Measurements from ENCODE around the gene GCM1.

Gene GCM1

GRCh38 chr6:53154071-53154470 lies 5.4 kb upstream of the GCM1 start:
- H3K4me3 ChIP-seq (ENCODE audit: control insufficient read depth in 1 of 7, extremely low read depth in 1 of 7, insufficient read depth in 4 of 7, low read depth in 2 of 7, low read length in 6 of 7), result no peak overlapping the region
- no peaks in the 10 kb centered on the region for H3K4me1 ChIP-seq (ENCODE audit: control extremely low read depth in 1 of 4, control insufficient read depth in 4 of 4, insufficient read depth in 4 of 4, low read length in 3 of 4)
- DNase-seq, result no peak
- CTCF ChIA-PET, result interaction anchor here (0.6 kb wide), 1 partner anchor 77 kb away, joined by 3 read pairs; no protein-coding TSS in a partner anchor
- H3K9me3 ChIP-seq (ENCODE audit: control extremely low read depth in 1 of 5, control insufficient read depth in 4 of 5, insufficient read depth in 2 of 5, low read depth in 1 of 5, low read length in 4 of 5), result no peaks in the 10 kb centered on the region
- 96% methylated on average over 3 of the region's 4 CpGs for WGBS (ENCODE audit: insufficient coverage)
- POLR2A ChIA-PET, result no interaction called here
- H3K27ac ChIP-seq (ENCODE audit: insufficient read depth in 1 of 2, low read depth in 1 of 2, low read length in 2 of 2, poor library complexity in 1 of 2, severe bottlenecking in 2 of 2), result no peak overlapping the region
- no peaks in the 10 kb centered on the region for H3K36me3 ChIP-seq (ENCODE audit: control insufficient read depth in 4 of 4, insufficient read depth in 4 of 4, low read length in 3 of 4)
- no peaks in the 10 kb centered on the region for H3K27me3 ChIP-seq (replicated peaks in 2 of 5; ENCODE audit: control insufficient read depth in 4 of 5, insufficient read depth in 5 of 5, low read length in 4 of 5)

- Histone ChIP-seq H3K27me3 (replicated peaks in 2 of 5; ENCODE audit: control insufficient read depth in 4 of 5, insufficient read depth in 5 of 5, low read length in 4 of 5) (peaks cover 0 to 2% (median 0%) of the 10 kb centered on the region in 5 experiments), H3K27ac (ENCODE audit: insufficient read depth in 1 of 2, low read depth in 1 of 2, low read length in 2 of 2, poor library complexity in 1 of 2, severe bottlenecking in 2 of 2) (no peak overlapping the region), H3K9me3 (ENCODE audit: control extremely low read depth in 1 of 5, control insufficient read depth in 4 of 5, insufficient read depth in 2 of 5, low read depth in 1 of 5, low read length in 4 of 5) (no peaks in the 10 kb centered on the region), H3K4me3 (ENCODE audit: control insufficient read depth in 1 of 7, extremely low read depth in 1 of 7, insufficient read depth in 4 of 7, low read depth in 2 of 7, low read length in 6 of 7) (no peak overlapping the region), H3K4me1 (ENCODE audit: control extremely low read depth in 1 of 4, control insufficient read depth in 4 of 4, insufficient read depth in 4 of 4, low read length in 3 of 4) (no peaks in the 10 kb centered on the region), H3K36me3 (ENCODE audit: control insufficient read depth in 4 of 4, insufficient read depth in 4 of 4, low read length in 3 of 4) (no peaks in the 10 kb centered on the region)
- CTCF ChIA-PET, result interaction anchor here (1.0 to 1.3 kb wide), 2 partner anchors 19 to 28 kb away, joined by 3 to 4 read pairs; no protein-coding TSS in a partner anchor
- 100% methylated on average over 1 of the region's 2 CpGs for WGBS (ENCODE audit: insufficient coverage)
- DNase-seq, result no peak
- POLR2A ChIA-PET, result no interaction called here
These were observed 3.9 kb upstream of the GCM1 start for GRCh38 chr6:53152576-53152975.

GRCh38 chr6:53151676-53152075 lies 3.0 kb upstream of the GCM1 start:
- Histone ChIP-seq H3K4me3 (ENCODE audit: control insufficient read depth in 1 of 7, extremely low read depth in 1 of 7, insufficient read depth in 4 of 7, low read depth in 2 of 7, low read length in 6 of 7) (no peak overlapping the region), H3K27me3 (replicated peaks in 2 of 5; ENCODE audit: control insufficient read depth in 4 of 5, insufficient read depth in 5 of 5, low read length in 4 of 5) (peaks cover 0 to 2% (median 0%) of the 10 kb centered on the region in 5 experiments), H3K36me3 (ENCODE audit: control insufficient read depth in 4 of 4, insufficient read depth in 4 of 4, low read length in 3 of 4) (no peaks in the 10 kb centered on the region), H3K4me1 (ENCODE audit: control extremely low read depth in 1 of 4, control insufficient read depth in 4 of 4, insufficient read depth in 4 of 4, low read length in 3 of 4) (no peaks in the 10 kb centered on the region), H3K9me3 (ENCODE audit: control extremely low read depth in 1 of 5, control insufficient read depth in 4 of 5, insufficient read depth in 2 of 5, low read depth in 1 of 5, low read length in 4 of 5) (no peaks in the 10 kb centered on the region), H3K27ac (ENCODE audit: insufficient read depth in 1 of 2, low read depth in 1 of 2, low read length in 2 of 2, poor library complexity in 1 of 2, severe bottlenecking in 2 of 2) (no peak overlapping the region)
- peak in 2 of 3 donors; percentile 7 to 8 for DNase-seq
- no CpG with 5 or more reads among the region's 3 CpGs for WGBS (ENCODE audit: insufficient coverage)
- POLR2A ChIA-PET, result no interaction called here
- CTCF ChIA-PET, result interaction anchor here (1.0 to 1.3 kb wide), 2 partner anchors 20 to 29 kb away, joined by 3 to 4 read pairs; no protein-coding TSS in a partner anchor

GRCh38 chr6:53144802-53145201 lies 3.8 kb downstream of the GCM1 start:
- ChIA-PET CTCF (no interaction called here), POLR2A (no interaction called here)
- Histone ChIP-seq H3K36me3 (ENCODE audit: control insufficient read depth in 4 of 4, insufficient read depth in 4 of 4, low read length in 3 of 4) (no peaks in the 10 kb centered on the region), H3K27ac (ENCODE audit: insufficient read depth in 1 of 2, low read depth in 1 of 2, low read length in 2 of 2, poor library complexity in 1 of 2, severe bottlenecking in 2 of 2) (no peak overlapping the region), H3K9me3 (ENCODE audit: control extremely low read depth in 1 of 5, control insufficient read depth in 4 of 5, insufficient read depth in 2 of 5, low read depth in 1 of 5, low read length in 4 of 5) (no peaks in the 10 kb centered on the region), H3K4me1 (ENCODE audit: control extremely low read depth in 1 of 4, control insufficient read depth in 4 of 4, insufficient read depth in 4 of 4, low read length in 3 of 4) (no peaks in the 10 kb centered on the region), H3K27me3 (replicated peaks in 2 of 5; ENCODE audit: control insufficient read depth in 4 of 5, insufficient read depth in 5 of 5, low read length in 4 of 5) (peaks cover 0 to 2% (median 0%) of the 10 kb centered on the region in 5 experiments), H3K4me3 (ENCODE audit: control insufficient read depth in 1 of 7, extremely low read depth in 1 of 7, insufficient read depth in 4 of 7, low read depth in 2 of 7, low read length in 6 of 7) (no peak overlapping the region)
- no CpG with 5 or more reads among the region's 2 CpGs for WGBS (ENCODE audit: insufficient coverage)
- DNase-seq, result no peak

GRCh38 chr6:53143710-53144109 lies 4.9 kb downstream of the GCM1 start:
- Histone ChIP-seq H3K36me3 (ENCODE audit: control insufficient read depth in 4 of 4, insufficient read depth in 4 of 4, low read length in 3 of 4) (no peaks in the 10 kb centered on the region), H3K27ac (ENCODE audit: insufficient read depth in 1 of 2, low read depth in 1 of 2, low read length in 2 of 2, poor library complexity in 1 of 2, severe bottlenecking in 2 of 2) (no peak overlapping the region), H3K9me3 (ENCODE audit: control extremely low read depth in 1 of 5, control insufficient read depth in 4 of 5, insufficient read depth in 2 of 5, low read depth in 1 of 5, low read length in 4 of 5) (no peaks in the 10 kb centered on the region), H3K4me3 (ENCODE audit: control insufficient read depth in 1 of 7, extremely low read depth in 1 of 7, insufficient read depth in 4 of 7, low read depth in 2 of 7, low read length in 6 of 7) (no peak overlapping the region), H3K4me1 (ENCODE audit: control extremely low read depth in 1 of 4, control insufficient read depth in 4 of 4, insufficient read depth in 4 of 4, low read length in 3 of 4) (no peaks in the 10 kb centered on the region), H3K27me3 (replicated peaks in 2 of 5; ENCODE audit: control insufficient read depth in 4 of 5, insufficient read depth in 5 of 5, low read length in 4 of 5) (peaks cover 0 to 1% (median 0%) of the 10 kb centered on the region in 5 experiments)
- ChIA-PET CTCF (no interaction called here), POLR2A (no interaction called here)
- 100% methylated on average over 2 of the region's 3 CpGs for WGBS (ENCODE audit: insufficient coverage)
- DNase-seq, result no peak

- Histone ChIP-seq H3K27ac (ENCODE audit: insufficient read depth in 1 of 2, low read depth in 1 of 2, low read length in 2 of 2, poor library complexity in 1 of 2, severe bottlenecking in 2 of 2) (no peak overlapping the region), H3K9me3 (ENCODE audit: control extremely low read depth in 1 of 5, control insufficient read depth in 4 of 5, insufficient read depth in 2 of 5, low read depth in 1 of 5, low read length in 4 of 5) (no peaks in the 10 kb centered on the region), H3K4me3 (ENCODE audit: control insufficient read depth in 1 of 7, extremely low read depth in 1 of 7, insufficient read depth in 4 of 7, low read depth in 2 of 7, low read length in 6 of 7) (no peak overlapping the region), H3K27me3 (replicated peaks in 2 of 5; ENCODE audit: control insufficient read depth in 4 of 5, insufficient read depth in 5 of 5, low read length in 4 of 5) (no peaks in the 10 kb centered on the region), H3K36me3 (ENCODE audit: control insufficient read depth in 4 of 4, insufficient read depth in 4 of 4, low read length in 3 of 4) (no peaks in the 10 kb centered on the region), H3K4me1 (ENCODE audit: control extremely low read depth in 1 of 4, control insufficient read depth in 4 of 4, insufficient read depth in 4 of 4, low read length in 3 of 4) (no peaks in the 10 kb centered on the region)
- POLR2A ChIA-PET, result no interaction called here
- WGBS (ENCODE audit: insufficient coverage), result no CpG with 5 or more reads among the region's 3 CpGs
- CTCF ChIA-PET, result no interaction called here
- no peak for DNase-seq
These were observed 5.8 kb downstream of the GCM1 start for GRCh38 chr6:53142810-53143209.

- Histone ChIP-seq H3K27ac (ENCODE audit: insufficient read depth in 1 of 2, low read depth in 1 of 2, low read length in 2 of 2, poor library complexity in 1 of 2, severe bottlenecking in 2 of 2) (no peak overlapping the region), H3K9me3 (ENCODE audit: control extremely low read depth in 1 of 5, control insufficient read depth in 4 of 5, insufficient read depth in 2 of 5, low read depth in 1 of 5, low read length in 4 of 5) (no peaks in the 10 kb centered on the region), H3K27me3 (replicated peaks in 2 of 5; ENCODE audit: control insufficient read depth in 4 of 5, insufficient read depth in 5 of 5, low read length in 4 of 5) (no peaks in the 10 kb centered on the region), H3K4me3 (ENCODE audit: control insufficient read depth in 1 of 7, extremely low read depth in 1 of 7, insufficient read depth in 4 of 7, low read depth in 2 of 7, low read length in 6 of 7) (no peak overlapping the region), H3K36me3 (ENCODE audit: control insufficient read depth in 4 of 4, insufficient read depth in 4 of 4, low read length in 3 of 4) (no peaks in the 10 kb centered on the region), H3K4me1 (ENCODE audit: control extremely low read depth in 1 of 4, control insufficient read depth in 4 of 4, insufficient read depth in 4 of 4, low read length in 3 of 4) (no peaks in the 10 kb centered on the region)
- no peak for DNase-seq
- POLR2A ChIA-PET, result interaction anchor here (1.0 kb wide), 1 partner anchor 9 kb away, joined by 3 read pairs; no protein-coding TSS in a partner anchor
- WGBS (ENCODE audit: insufficient coverage), result 65% methylated on average over 2 of the region's 4 CpGs
- CTCF ChIA-PET, result no interaction called here
These were observed 8.7 kb downstream of the GCM1 start for GRCh38 chr6:53139841-53140413.
